NCI-H510A (cell line): ENCODE measurements around the gene CFAP97D2.
"Not testable (repeated sequence)": the region's sequence is repeated elsewhere in the genome, so short reads cannot be mapped to it uniquely, and the experiment has no call there.

Experiments used
- DNase-seq: peaks from one replicate; lab custom pipeline; 2025; lab: John Stamatoyannopoulos, UW

The CFAP97D2 gene

DNA sequence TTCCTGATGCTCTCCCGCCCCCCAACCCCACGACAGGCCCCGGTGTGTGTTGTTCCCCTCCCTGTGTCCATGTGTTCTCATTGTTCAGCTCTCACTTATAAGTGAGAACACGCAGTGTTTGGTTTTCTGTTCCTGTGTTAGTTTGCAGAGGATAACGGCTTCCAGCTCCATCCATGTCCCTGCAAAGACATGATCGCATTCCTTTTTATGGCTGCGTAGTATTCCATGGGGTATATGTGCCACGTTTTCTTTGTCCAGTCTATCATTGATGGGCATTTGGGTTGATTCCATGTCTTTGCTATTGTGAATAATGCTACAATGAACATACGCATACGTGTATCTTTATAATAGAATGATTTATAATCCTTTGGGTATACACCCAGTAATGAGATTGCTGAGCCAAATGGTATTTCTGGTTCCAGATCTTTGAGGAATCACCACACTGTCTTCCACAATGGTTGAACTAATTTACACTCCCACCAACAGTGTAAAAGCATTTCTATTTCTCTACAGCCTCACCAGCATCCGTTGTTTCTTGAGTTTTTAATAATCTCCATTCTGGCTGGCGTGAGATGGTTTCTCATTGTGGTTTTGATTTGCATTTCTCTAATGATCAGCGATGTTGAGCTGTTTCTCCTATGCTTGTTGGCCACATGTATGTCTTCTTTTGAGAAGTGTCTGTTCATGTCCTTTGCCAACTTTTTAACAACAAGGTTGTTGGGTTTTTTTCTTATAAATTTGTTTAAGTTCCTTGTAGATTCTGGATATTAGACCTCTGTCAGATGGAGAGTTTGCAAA is 20.0 kb upstream of the CFAP97D2 start:
- not testable (repeated sequence) for DNase-seq

GRCh38 chr13:114161028-114161556 is 18.0 kb upstream of the CFAP97D2 start:
- DNase-seq: no peak

DNA sequence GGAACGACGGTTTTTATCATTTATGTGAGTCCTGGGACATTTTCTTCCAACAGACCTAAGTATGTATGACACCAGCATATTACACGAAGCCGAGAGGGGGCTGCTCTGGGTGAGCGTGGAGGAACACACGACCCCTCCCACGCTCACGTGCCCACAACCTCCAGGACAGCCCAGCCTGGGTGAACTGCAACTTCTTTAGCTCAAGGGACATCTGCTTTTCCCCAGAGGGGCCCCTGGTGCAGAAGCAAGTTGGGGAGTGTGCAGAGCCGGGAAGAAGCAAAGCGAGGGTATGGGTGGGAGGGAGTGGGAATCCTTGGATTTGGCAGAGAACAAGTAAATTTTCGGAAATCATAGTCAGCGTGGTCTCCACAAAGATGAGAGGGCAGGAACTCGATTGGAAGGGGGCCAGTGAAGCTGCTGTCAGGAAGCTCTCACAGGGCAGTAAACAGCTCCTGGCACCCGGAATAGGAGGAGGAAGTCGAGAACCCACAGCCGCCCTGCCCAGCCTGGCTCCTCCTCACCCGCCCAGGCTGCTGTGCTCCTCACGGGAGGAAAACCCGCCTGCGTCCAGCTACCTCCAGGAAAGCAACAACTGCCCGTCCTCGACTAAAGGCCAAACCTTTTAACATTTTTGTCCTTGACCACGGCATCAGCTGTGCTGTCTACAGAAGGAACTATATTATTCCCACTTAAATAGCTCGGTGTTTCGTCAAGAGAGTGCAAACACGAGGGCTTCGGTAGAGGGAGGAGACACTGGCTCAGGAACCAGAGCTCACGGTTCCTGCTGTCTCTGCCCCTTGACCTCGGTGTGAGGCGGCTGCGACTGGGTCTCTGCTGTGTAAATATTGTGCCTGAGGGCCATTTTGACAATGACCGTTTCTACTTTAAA is 17.2 kb upstream of the CFAP97D2 start:
- no peak for DNase-seq

GRCh38 chr13:114162533-114162922 is 16.5 kb upstream of the CFAP97D2 start:
- no peak for DNase-seq

DNA sequence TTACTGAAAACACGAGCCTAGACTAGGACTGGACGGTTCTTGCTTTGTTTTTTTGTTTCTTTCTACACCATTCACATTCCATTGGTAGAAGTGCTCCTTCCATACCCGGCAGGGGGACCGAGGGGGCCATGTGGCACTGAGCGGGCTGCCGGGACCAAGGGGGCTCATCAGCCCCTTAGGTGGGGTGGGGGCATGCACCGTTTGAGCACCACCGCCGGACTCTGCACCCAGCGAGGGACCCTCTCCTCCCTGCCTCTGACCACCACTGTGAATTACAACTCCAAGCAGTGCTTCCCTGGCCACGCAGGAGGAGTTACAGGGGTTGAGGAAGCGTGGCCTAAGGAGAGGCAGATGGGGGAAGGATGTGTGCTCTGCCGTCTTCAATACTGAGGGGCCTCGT is 15.0 kb upstream of the CFAP97D2 start:
- DNase-seq: no peak

GRCh38 chr13:114164681-114165429 is 14.2 kb upstream of the CFAP97D2 start:
- DNase-seq: no peak

GRCh38 chr13:114166381-114167131 is 12.5 kb upstream of the CFAP97D2 start:
- DNase-seq: no peak

- no peak for DNase-seq
Observed at GRCh38 chr13:114167426-114167825, 11.6 kb upstream of the CFAP97D2 start.

DNA sequence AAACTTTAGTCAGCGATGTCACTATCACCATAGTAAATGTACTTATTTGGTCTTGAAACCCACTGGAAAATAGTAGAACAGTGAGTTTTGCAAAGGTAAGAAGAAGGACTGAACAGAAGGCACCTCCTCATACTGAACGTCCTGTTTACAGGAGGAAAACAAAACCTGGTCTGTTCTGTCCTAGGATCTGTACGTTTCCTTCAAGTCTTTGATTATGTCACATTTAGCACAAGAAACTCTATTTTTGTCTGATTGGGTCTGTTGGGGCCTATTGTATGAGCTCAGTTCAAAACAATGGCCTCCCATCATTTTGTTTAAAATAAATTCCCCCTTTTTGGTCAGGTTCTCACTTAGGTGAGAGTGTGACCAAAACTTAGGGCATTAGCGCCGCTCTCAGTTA is 11.2 kb upstream of the CFAP97D2 start:
- DNase-seq: no peak

GRCh38 chr13:114173272-114173671 is 5.8 kb upstream of the CFAP97D2 start:
- no peak for DNase-seq

- no peak for DNase-seq
Observed at GRCh38 chr13:114173745-114174144, 5.3 kb upstream of the CFAP97D2 start.

GRCh38 chr13:114174529-114174961 is 4.5 kb upstream of the CFAP97D2 start:
- no peak for DNase-seq

DNA sequence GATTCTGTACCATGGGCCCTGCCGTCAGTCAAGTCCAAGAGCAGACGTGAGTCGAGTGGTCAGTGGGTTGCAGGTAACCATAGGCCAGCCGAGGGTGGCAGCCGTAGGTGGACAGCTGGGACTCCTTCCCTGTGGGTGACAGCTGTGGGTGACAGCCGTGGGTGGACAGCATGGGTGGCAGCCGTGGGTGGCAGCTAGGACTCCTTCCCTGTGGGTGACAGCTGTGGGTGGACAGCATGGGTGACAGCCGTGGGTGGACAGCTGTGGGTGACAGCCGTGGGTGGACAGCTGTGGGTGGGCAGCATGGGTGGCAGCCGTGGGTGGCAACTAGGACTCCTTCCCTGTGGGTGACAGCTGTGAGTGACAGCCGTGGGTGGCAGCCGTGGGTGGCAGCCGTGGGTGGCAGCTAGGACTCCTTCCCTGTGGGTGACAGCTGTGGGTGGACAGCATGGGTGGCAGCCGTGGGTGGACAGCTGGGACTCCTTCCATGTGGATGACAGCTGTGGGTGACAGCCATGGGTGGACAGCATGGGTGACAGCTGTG is 2.6 kb upstream of the CFAP97D2 start:
- DNase-seq: not testable (repeated sequence)

DNA sequence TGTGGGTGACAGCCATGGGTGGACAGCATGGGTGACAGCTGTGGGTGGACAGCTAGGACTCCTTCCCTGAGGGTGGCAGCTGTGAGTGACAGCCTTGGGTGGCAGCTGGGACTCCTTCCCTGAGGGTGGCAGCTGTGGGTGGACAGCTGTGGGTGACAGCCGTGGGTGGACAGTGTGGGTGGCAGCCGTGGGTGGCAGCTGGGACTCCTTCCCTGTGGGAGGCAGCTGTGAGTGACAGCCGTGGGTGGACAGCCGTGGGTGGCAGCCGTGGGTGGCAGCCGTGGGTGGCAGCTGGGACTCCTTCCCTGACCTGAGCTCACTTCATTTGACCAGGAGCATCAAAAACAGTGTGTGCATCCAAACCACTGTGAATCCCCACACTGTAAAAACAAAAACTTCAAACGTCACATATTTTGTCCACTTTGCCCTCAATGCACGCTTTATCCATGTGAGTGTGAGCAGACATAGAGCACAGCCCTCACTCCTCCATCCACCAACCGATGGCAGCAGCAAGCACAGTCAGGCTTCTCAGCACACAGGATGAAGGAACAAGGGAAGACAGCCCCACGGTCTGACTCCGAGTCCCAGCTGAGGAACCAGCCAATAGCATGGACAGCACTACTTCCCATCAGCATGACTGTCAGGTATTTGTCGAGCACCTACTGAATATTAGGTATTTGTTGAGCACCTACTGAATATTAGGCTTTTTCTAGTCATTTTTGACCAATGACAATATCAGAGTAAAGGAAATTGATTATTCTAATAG is 1.6 kb upstream of the CFAP97D2 start:
- no peak for DNase-seq

- DNase-seq: no peak
Observed at GRCh38 chr13:114185182-114185971, 6.3 kb downstream of the CFAP97D2 start.

DNA sequence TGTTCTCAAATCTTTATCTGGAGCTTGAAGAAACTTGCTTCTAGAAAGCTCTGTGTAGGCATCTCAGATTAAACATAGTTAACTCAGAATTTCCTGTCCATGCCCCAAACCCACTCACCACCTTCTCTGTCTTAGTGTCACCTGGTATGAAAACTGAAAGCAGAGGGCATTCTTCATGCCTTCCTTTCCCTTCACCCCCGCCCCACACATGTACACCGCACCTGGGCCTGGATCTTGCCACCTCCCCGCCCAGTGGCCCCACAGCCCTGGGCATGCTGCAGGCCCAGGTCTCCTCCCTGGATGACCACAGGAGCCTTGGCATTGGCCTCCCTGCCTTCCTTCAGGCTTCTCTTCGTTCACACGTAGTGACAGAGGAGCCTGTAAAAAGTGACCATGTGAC is 15.8 kb downstream of the CFAP97D2 start:
- no peak for DNase-seq

DNA sequence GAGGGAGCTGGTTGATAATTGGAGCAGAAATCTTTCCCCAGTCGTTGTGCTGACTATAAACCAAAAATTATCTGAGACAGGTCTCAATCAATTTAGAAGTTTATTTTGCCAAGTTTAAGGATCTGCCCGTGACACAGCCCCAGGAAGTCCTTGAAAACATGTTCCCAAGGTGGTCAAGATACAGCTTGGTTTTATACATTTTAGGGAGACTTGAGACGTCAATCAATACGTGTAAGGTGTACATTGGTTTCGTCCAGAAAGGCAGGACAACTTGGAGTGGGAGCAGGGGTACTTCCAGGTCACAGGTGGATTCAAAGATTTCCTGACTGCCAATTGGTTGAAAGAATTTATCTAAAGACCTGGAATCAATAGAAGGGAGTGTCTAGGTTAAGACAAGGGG is 17.6 kb downstream of the CFAP97D2 start:
- no peak for DNase-seq

DNA sequence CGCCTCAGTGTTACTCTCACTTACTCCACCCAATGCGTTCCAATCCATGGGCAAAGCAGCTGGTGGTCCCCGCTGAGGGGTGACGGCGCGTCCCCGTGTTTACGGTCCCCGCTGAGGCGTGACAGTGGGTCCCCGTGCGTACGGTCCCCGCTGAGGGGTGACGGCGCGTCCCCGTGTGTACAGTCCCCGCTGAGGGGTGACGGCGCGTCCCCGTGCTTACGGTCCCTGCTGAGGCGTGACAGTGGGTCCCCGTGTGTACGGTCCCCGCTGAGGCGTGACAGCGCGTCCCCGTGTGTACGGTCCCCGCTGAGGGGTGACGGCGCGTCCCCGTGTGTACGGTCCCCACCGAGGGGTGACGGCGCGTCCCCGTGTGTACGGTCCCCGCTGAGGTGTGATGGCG is 19.5 kb downstream of the CFAP97D2 start:
- no peak for DNase-seq

DNA sequence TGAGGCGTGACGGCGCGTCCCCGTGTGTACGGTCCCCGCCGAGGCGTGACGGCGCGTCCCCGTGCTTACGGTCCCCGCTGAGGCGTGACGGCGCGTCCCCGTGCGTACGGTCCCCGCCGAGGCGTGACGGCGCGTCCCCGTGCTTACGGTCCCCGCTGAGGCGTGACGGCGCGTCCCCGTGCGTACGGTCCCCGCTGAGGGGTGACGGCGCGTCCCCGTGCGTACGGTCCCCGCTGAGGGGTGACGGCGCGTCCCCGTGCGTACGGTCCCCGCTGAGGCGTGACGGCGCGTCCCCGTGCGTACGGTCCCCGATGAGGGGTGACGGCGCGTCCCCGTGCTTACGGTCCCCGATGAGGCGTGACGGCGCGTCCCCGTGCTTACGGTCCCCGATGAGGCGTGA is 20.5 kb downstream of the CFAP97D2 start:
- not testable (repeated sequence) for DNase-seq
